K562 (cell line): Measurements from ENCODE around the gene ARHGAP15. TPM values are rescaled to one million over a fixed set of nuclear protein-coding genes. Genes with fewer than 3 reads are reported as not detected.

Experiments used
- ATAC-seq: fragments of 200-7000 bp; cut with Tn5 transposase; 3 replicates; pipeline ENCODE4 v1.9.1; 2020; ENCODE audit warnings: moderate library complexity
- BruUV-seq: library from RNA; stranded (reverse); fragments of 400-500 nt; replicated peaks from 2 replicates; lab custom pipeline; 2021; lab: Mats Ljungman, UMichigan
- CTCF ChIA-PET: fragments of 300-600 bp; formaldehyde crosslinking; extraction: SDS; loops from one replicate; lab custom pipeline; 2021; ENCODE audit warnings: low intra/inter-chr PET ratio; lab: Yijun Ruan, JAX
- POLR2A ChIA-PET: fragments of 300-600, 350-650 bp; sonication (Branson Sonifier 250); formaldehyde crosslinking; extraction: SDS; loops from one replicate; lab custom pipeline; 2021; ENCODE audit warnings: antibody characterized with exemption, inconsistent platforms; lab: Yijun Ruan, JAX
- DNase-seq, 4 experiments: peaks; one replicate each; pipeline versions ENCODE4 v3.0.0 to v3.0.0-alpha.2; 2011 to 2018; ENCODE audit warnings: low spot score in 3 of 4, mixed read lengths in 3 of 4; ENCODE audit errors: extremely low read depth in 1 of 4
- FAIRE-seq: peaks from 2 replicates; lab custom pipeline; 2011; peaks lifted over from hg19 to GRCh38; lab: Jason Lieb, UNC
- H2AFZ ChIP-seq: 2 replicates; pipeline ENCODE4 v1.6.0; 2011; ENCODE audit warnings: low read depth, low read length, control low read depth, inconsistent platforms
- H3K27ac ChIP-seq: fragments of 200-600 bp; 3 replicates; pipeline ENCODE4 v1.8.0; 2011; ENCODE audit warnings: low read depth, mild to moderate bottlenecking, control low read depth, inconsistent platforms, low read length, moderate library complexity, mixed read lengths; ENCODE audit errors: extremely low read depth
- H3K27me3 ChIP-seq, 2 experiments: fragments of 300-600 bp in 1 of 2; 2 replicates in 1 of 2; 3 replicates in 1 of 2; pipeline versions ENCODE4 v1.6.0 to v1.8.0; 2011; ENCODE audit warnings: inconsistent platforms in 2 of 2, low read length in 2 of 2, mild to moderate bottlenecking in 1 of 2, mixed read lengths in 1 of 2, moderate library complexity in 1 of 2; ENCODE audit not compliant: control insufficient read depth in 2 of 2, insufficient read depth in 2 of 2
- H3K36me3 ChIP-seq: fragments of 300-600 bp; 3 replicates; pipeline ENCODE4 v1.8.0; 2011; ENCODE audit warnings: mild to moderate bottlenecking, low read length, inconsistent platforms; ENCODE audit not compliant: control insufficient read depth, insufficient read depth
- H3K4me1 ChIP-seq, 2 experiments: fragments of 200-600 bp in 1 of 2; replicated peaks in 1 of 2; 2 replicates in 1 of 2; 3 replicates in 1 of 2; pipeline versions ENCODE4 v1.5.1 to v1.8.0; 2011; ENCODE audit warnings: inconsistent platforms in 2 of 2, low read length in 2 of 2, mild to moderate bottlenecking in 1 of 2, mixed read lengths in 1 of 2, moderate library complexity in 1 of 2; ENCODE audit not compliant: control insufficient read depth in 2 of 2, insufficient read depth in 2 of 2
- H3K4me2 ChIP-seq: 2 replicates; pipeline ENCODE4 v1.6.1; 2011; ENCODE audit warnings: low read length, control low read depth, inconsistent platforms, mixed read lengths; ENCODE audit not compliant: insufficient read depth
- H3K4me3 ChIP-seq: fragments of 200-600 bp; sonication (generic), shearing (Covaris generic); 2 replicates; pipeline ENCODE4 v1.5.1; 2016; ENCODE audit warnings: control low read depth, inconsistent platforms
- H3K79me2 ChIP-seq: fragments of 200-600 bp; 3 replicates; pipeline ENCODE4 v1.8.0; 2011; ENCODE audit warnings: low read length, inconsistent platforms; ENCODE audit not compliant: control insufficient read depth, insufficient read depth
- H3K9ac ChIP-seq, 2 experiments: 2 replicates each; pipeline versions ENCODE4 v1.6.0 to v1.6.1; 2011; ENCODE audit warnings: low read depth in 2 of 2, low read length in 2 of 2, control low read depth in 1 of 2, inconsistent platforms in 1 of 2, mild to moderate bottlenecking in 1 of 2, mixed read lengths in 1 of 2; ENCODE audit not compliant: insufficient read depth in 1 of 2
- H3K9me1 ChIP-seq: one replicate; pipeline ENCODE4 v1.6.0; 2011; ENCODE audit warnings: inconsistent platforms, mild to moderate bottlenecking, low read length, moderate library complexity; ENCODE audit not compliant: control insufficient read depth, insufficient read depth
- H3K9me3 ChIP-seq: replicated peaks from 2 replicates; pipeline ENCODE4 v1.5.1; 2011; ENCODE audit warnings: low read depth, low read length, inconsistent platforms; ENCODE audit not compliant: control insufficient read depth, insufficient read depth
- H4K20me1 ChIP-seq: replicated peaks from 2 replicates; pipeline ENCODE4 v1.6.1; 2011; ENCODE audit warnings: low read length, inconsistent platforms, mixed read lengths; ENCODE audit not compliant: control insufficient read depth, insufficient read depth
- CBX3 ChIP-seq, 2 experiments: IDR thresholded peaks; 1 replicate in 1 of 2; 2 replicates in 1 of 2; pipeline ENCODE4 v1.6.1; 2012; ENCODE audit warnings: inconsistent platforms in 2 of 2, low read length in 2 of 2, borderline replicate concordance in 1 of 2, control low read depth in 1 of 2
- CBX8 ChIP-seq: fragments of 200-600 bp; sonication (generic); IDR thresholded peaks from 2 replicates; pipeline ENCODE4 v1.6.1; 2012; ENCODE audit warnings: borderline replicate concordance, mixed run types, low read depth, mild to moderate bottlenecking, moderate library complexity, mixed read lengths, low read length, control low read depth, inconsistent platforms; ENCODE audit not compliant: poor library complexity, severe bottlenecking; ENCODE audit errors: extremely low read depth
- FOXK2 ChIP-seq, 2 experiments: fragments of 450-650 bp; IDR thresholded peaks in 1 of 2; conservative IDR thresholded peaks in 1 of 2; 2 replicates each; pipeline ENCODE4 v1.6.1; 2016; ENCODE audit warnings: low read depth in 2 of 2, mild to moderate bottlenecking in 1 of 2
- GTF2A2 ChIP-seq: IDR thresholded peaks from 2 replicates; pipeline ENCODE4 v1.6.1; 2016; ENCODE audit warnings: mild to moderate bottlenecking, missing genetic modification characterization, missing compliant biosample characterization
- KLF1 ChIP-seq: fragments of 450-650 bp; IDR thresholded peaks from 2 replicates; pipeline ENCODE4 v1.6.1; 2016; ENCODE audit warnings: missing genetic modification characterization, missing compliant biosample characterization
- PHF20 ChIP-seq: fragments of 450-650 bp; IDR thresholded peaks from 2 replicates; pipeline ENCODE4 v1.6.1; 2018; ENCODE audit not compliant: partially characterized antibody
- RAD21 ChIP-seq, 2 experiments: fragments of 250-450 bp in 1 of 2; fragments of 450-650 bp in 1 of 2; sonication (Bioruptor Pico) in 1 of 2; formaldehyde crosslinking in 1 of 2; IDR thresholded peaks in 1 of 2; conservative IDR thresholded peaks in 1 of 2; 2 replicates each; pipeline versions ENCODE4 v1.4.0 to v1.8.0; 2020 to 2022; ENCODE audit warnings: mild to moderate bottlenecking in 2 of 2, moderate library complexity in 1 of 2
- RFX1 ChIP-seq: fragments of 450-650 bp; IDR thresholded peaks from 2 replicates; pipeline ENCODE4 v1.6.1; 2016; ENCODE audit warnings: mild to moderate bottlenecking, moderate library complexity
- SAP30 ChIP-seq: fragments of 200-600 bp; sonication (generic); IDR thresholded peaks from 2 replicates; pipeline ENCODE4 v1.6.1; 2012; ENCODE audit warnings: borderline replicate concordance, low read depth, mild to moderate bottlenecking, moderate library complexity, low read length, control low read depth, inconsistent platforms; ENCODE audit not compliant: insufficient read depth, poor library complexity, severe bottlenecking
- SRSF7 ChIP-seq: fragments of 200-400 bp; formaldehyde crosslinking; optimal IDR thresholded peaks from 2 replicates; pipeline ENCODE3; 2017; ENCODE audit warnings: mild to moderate bottlenecking, low read depth, low read length
- ZBTB8A ChIP-seq: fragments of 450-650 bp; IDR thresholded peaks from 2 replicates; pipeline ENCODE4 v1.6.1; 2018; ENCODE audit warnings: mild to moderate bottlenecking, moderate library complexity; ENCODE audit not compliant: partially characterized antibody
- ZEB2 ChIP-seq: fragments of 450-650 bp; IDR thresholded peaks from 2 replicates; pipeline ENCODE4 v1.6.1; 2016
- ZNF23 ChIP-seq: fragments of 250-450 bp; sonication (Bioruptor Pico); IDR thresholded peaks from 2 replicates; pipeline ENCODE4 v1.4.0; 2020; ENCODE audit warnings: mild to moderate bottlenecking
- ZNF644 ChIP-seq: fragments of 200-800 bp; sonication (Bioruptor generic); IDR thresholded peaks from 2 replicates; pipeline ENCODE4 v1.6.1; 2016; ENCODE audit warnings: low read depth, missing genetic modification characterization, missing compliant biosample characterization
- ZNF79 ChIP-seq: fragments of 250-450 bp; sonication (Bioruptor Pico); IDR thresholded peaks from 2 replicates; pipeline ENCODE4 v1.4.0; 2020; ENCODE audit warnings: low read depth, mild to moderate bottlenecking, moderate library complexity
- WGBS: fragments of 100-300 bp; shearing (Covaris generic); methylation state at CpG from one replicate; pipeline ENCODE4 v1.1.6; 2016; ENCODE audit warnings: low coverage, mixed read lengths; ENCODE audit not compliant: insufficient coverage; ENCODE audit errors: missing lambda C conversion rate; 5-methylcytosine and 5-hydroxymethylcytosine counted together
- in situ Hi-C: fragments of 300-500 bp; cut with MboI; formaldehyde crosslinking; loops from 4 replicates; pipeline ENCODE4 v1.15.0; 2018; ENCODE audit warnings: inconsistent platforms, mixed read lengths
- intact Hi-C: fragments of 100-400 bp; cut with micrococcal nuclease; formaldehyde crosslinking; loops from 2 replicates; pipeline ENCODE4 v1.14.2; 2022
- polyA plus RNA-seq, 8 experiments: library from polyadenylated mRNA; depleted of rRNA in 4 of 8; stranded (reverse) in 5 of 8; unstranded in 3 of 8; fragments of >200 nt; fragmentation: Nextera tagmentation in 2 of 8; fragmentation: Illumina TruSeq in 1 of 8; extraction: Ambion mirVana in 2 of 8; extraction: Trizol in 1 of 8; gene quantifications; 2 replicates each; pipeline versions ENCODE4 v1.2.1 to v1.2.3, GENCODE V29; 2011 to 2014; ENCODE audit warnings: inconsistent platforms in 1 of 8, missing spikeins in 1 of 8
- total RNA-seq, 7 experiments: library from RNA; depleted of rRNA in 6 of 7; stranded (reverse); fragments of >200 nt in 6 of 7; fragmentation: Illumina TruSeq in 2 of 7; extraction: Trizol in 2 of 7; gene quantifications; 2 replicates each; pipeline versions ENCODE4 v1.2.1 to v1.2.3, GENCODE V29; 2011 to 2021; ENCODE audit warnings: low replicate concordance in 1 of 7
- TF ChIP-seq, protein P1 (sequence below): sonication (generic); formaldehyde crosslinking; IDR thresholded peaks from 2 replicates; pipeline ENCODE4 v1.8.0; 2022; ENCODE audit warnings: missing genetic modification reagents, mild to moderate bottlenecking, borderline replicate concordance
- TF ChIP-seq, protein P2 (sequence below): sonication (generic); formaldehyde crosslinking; IDR thresholded peaks from 2 replicates; pipeline ENCODE4 v1.8.0; 2022; ENCODE audit warnings: missing genetic modification reagents, mild to moderate bottlenecking, borderline replicate concordance
- TF ChIP-seq, protein P3 (sequence below), 2 experiments: fragments of 450-650 bp; IDR thresholded peaks; 2 replicates each; pipeline ENCODE4 v1.6.1; 2016

ARHGAP15 gene
- total and polyA plus RNA-seq, 9 of the 15 experiments (the other 6 are each of a cell fraction or from before 2014, with no cell fraction given), result 1.5 to 17.9 (median 7.9) TPM

DNA sequence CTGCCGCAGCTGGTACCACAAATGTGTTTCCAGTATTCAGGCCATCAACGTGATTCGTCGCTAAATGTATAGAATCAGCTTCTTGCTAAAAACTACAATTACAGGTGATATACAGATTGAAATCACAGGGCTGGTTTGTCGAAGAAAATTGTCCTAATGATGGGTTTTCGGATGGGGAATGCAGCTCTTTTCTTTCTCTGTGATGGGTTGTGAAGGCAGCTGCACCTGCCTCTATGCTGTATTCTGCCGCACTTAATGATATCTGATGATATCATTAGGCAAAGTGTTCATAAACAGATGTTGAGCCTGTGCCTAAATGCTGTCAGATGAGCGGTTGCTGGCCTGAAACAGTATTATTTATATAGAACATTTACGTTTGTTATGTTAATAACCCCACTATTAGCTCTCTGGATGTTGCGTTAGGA is 218.1 kb downstream of the ARHGAP15 start:
- no peak for TF ChIP-seq KLF1 (tag)
- TF ChIP-seq RAD21 (CRISPR knock-in tag; conservative IDR thresholded peaks at IDR 0.05 in 1 of 2, IDR thresholded peaks at IDR 0.05 in 1 of 2), result no peak
- TF ChIP-seq, protein P1, sequence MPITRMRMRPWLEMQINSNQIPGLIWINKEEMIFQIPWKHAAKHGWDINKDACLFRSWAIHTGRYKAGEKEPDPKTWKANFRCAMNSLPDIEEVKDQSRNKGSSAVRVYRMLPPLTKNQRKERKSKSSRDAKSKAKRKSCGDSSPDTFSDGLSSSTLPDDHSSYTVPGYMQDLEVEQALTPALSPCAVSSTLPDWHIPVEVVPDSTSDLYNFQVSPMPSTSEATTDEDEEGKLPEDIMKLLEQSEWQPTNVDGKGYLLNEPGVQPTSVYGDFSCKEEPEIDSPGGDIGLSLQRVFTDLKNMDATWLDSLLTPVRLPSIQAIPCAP (CRISPR knock-in tag), result no peak
- no peak for TF ChIP-seq CBX3 (IDR thresholded peaks at IDR 0.05; ENCODE audit: borderline replicate concordance in 1 of 2, low read length in 2 of 2)
- no peak for TF ChIP-seq ZNF79 (CRISPR knock-in tag)
- TF ChIP-seq ZEB2, result no peak
- TF ChIP-seq CBX8, result no peak
- no peak for TF ChIP-seq ZBTB8A
- no peak for TF ChIP-seq SRSF7
- TF ChIP-seq, protein P2, sequence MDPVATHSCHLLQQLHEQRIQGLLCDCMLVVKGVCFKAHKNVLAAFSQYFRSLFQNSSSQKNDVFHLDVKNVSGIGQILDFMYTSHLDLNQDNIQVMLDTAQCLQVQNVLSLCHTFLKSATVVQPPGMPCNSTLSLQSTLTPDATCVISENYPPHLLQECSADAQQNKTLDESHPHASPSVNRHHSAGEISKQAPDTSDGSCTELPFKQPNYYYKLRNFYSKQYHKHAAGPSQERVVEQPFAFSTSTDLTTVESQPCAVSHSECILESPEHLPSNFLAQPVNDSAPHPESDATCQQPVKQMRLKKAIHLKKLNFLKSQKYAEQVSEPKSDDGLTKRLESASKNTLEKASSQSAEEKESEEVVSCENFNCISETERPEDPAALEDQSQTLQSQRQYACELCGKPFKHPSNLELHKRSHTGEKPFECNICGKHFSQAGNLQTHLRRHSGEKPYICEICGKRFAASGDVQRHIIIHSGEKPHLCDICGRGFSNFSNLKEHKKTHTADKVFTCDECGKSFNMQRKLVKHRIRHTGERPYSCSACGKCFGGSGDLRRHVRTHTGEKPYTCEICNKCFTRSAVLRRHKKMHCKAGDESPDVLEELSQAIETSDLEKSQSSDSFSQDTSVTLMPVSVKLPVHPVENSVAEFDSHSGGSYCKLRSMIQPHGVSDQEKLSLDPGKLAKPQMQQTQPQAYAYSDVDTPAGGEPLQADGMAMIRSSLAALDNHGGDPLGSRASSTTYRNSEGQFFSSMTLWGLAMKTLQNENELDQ (CRISPR knock-in tag), result no peak
- TF ChIP-seq RFX1, result no peak
- no peak for TF ChIP-seq FOXK2 (conservative IDR thresholded peaks at IDR 0.05 in 1 of 2, IDR thresholded peaks at IDR 0.05 in 1 of 2; ENCODE audit: low read depth in 2 of 2)
- TF ChIP-seq ZNF23 (CRISPR knock-in tag), result no peak
- no peak for TF ChIP-seq GTF2A2 (tag)
- no peak for TF ChIP-seq ZNF644 (tag)
- no peak for TF ChIP-seq SAP30
- TF ChIP-seq, protein P3, sequence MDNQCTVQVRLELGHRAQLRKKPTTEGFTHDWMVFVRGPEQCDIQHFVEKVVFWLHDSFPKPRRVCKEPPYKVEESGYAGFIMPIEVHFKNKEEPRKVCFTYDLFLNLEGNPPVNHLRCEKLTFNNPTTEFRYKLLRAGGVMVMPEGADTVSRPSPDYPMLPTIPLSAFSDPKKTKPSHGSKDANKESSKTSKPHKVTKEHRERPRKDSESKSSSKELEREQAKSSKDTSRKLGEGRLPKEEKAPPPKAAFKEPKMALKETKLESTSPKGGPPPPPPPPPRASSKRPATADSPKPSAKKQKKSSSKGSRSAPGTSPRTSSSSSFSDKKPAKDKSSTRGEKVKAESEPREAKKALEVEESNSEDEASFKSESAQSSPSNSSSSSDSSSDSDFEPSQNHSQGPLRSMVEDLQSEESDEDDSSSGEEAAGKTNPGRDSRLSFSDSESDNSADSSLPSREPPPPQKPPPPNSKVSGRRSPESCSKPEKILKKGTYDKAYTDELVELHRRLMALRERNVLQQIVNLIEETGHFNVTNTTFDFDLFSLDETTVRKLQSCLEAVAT (IDR thresholded peaks at IDR 0.05), result no peak
- TF ChIP-seq PHF20, result no peak
- no TSS peak for BruUV-seq
- Histone ChIP-seq H4K20me1 (no peaks in the 10 kb centered on the region), H3K79me2 (no peaks in the 10 kb centered on the region), H2AFZ (no peak overlapping the region), H3K9ac (no peak overlapping the region), H3K27me3 (no peaks in the 10 kb centered on the region), H3K9me3 (no peaks in the 10 kb centered on the region), H3K27ac (no peak overlapping the region), H3K9me1 (no peaks in the 10 kb centered on the region), H3K4me3 (no peak overlapping the region), H3K4me2 (no peak overlapping the region), H3K36me3 (no peaks in the 10 kb centered on the region), H3K4me1 (no peaks in the 10 kb centered on the region)
- no peak for DNase-seq
- intact Hi-C loops (no loop called here), in situ Hi-C loops (no loop called here)
- ChIA-PET POLR2A (no interaction called here), CTCF (no interaction called here)
- no peak for ATAC-seq
- FAIRE-seq, result no peak
- WGBS, result 2% methylated on average over 10 of the region's 10 CpGs
